H1 (cell line): Measurements from ENCODE around the gene LACTB. TPM values are rescaled to one million over a fixed set of nuclear protein-coding genes. Genes with fewer than 3 reads are reported as not detected.

Experiments used
- CTCF ChIA-PET: fragments of 300-600 bp; sonication (Branson Sonifier 250); formaldehyde crosslinking; loops from one replicate; lab custom pipeline; 2021; ENCODE audit not compliant: partially characterized antibody; lab: Charles Lee
- POLR2A ChIA-PET: fragments of 300-600 bp; sonication (Branson Sonifier 250); formaldehyde crosslinking; loops from one replicate; lab custom pipeline; 2021; ENCODE audit warnings: inconsistent platforms; ENCODE audit not compliant: partially characterized antibody; lab: Charles Lee
- DNase-seq, 2 experiments: peaks; one replicate each; pipeline versions ENCODE4 v3.0.0 to v3.0.0-alpha.2; 2010 to 2022; ENCODE audit warnings: low spot score in 2 of 2, low read depth in 1 of 2, mixed read lengths in 1 of 2
- FAIRE-seq: peaks from 2 replicates; lab custom pipeline; 2011; peaks lifted over from hg19 to GRCh38; lab: Jason Lieb, UNC
- H2AFZ ChIP-seq: 2 replicates; pipeline ENCODE4 v1.8.1; 2012; ENCODE audit warnings: low read length, inconsistent platforms
- H2AK5ac ChIP-seq: 2 replicates; pipeline ENCODE4 v1.6.1; 2013; ENCODE audit warnings: low read depth, low read length
- H2BK120ac ChIP-seq: replicated peaks from 2 replicates; pipeline ENCODE3; 2013; ENCODE audit warnings: low read depth, low read length, inconsistent platforms
- H2BK12ac ChIP-seq: 2 replicates; pipeline ENCODE4 v1.6.1; 2013; ENCODE audit warnings: low read depth, low read length
- H2BK15ac ChIP-seq: 2 replicates; pipeline ENCODE4 v1.6.1; 2013; ENCODE audit warnings: low read length
- H2BK20ac ChIP-seq: 2 replicates; pipeline ENCODE4 v1.6.1; 2013; ENCODE audit warnings: low read length
- H2BK5ac ChIP-seq: 2 replicates; pipeline ENCODE4 v1.6.1; 2013; ENCODE audit warnings: low read depth, low read length
- H3K14ac ChIP-seq: 2 replicates; pipeline ENCODE4 v1.6.1; 2013; ENCODE audit warnings: inconsistent platforms; ENCODE audit not compliant: insufficient read length
- H3K18ac ChIP-seq: 2 replicates; pipeline ENCODE4 v1.6.1; 2013; ENCODE audit warnings: low read length; ENCODE audit errors: extremely low read depth
- H3K23ac ChIP-seq: 2 replicates; pipeline ENCODE4 v1.6.1; 2013; ENCODE audit warnings: inconsistent platforms; ENCODE audit not compliant: insufficient read length
- H3K23me2 ChIP-seq: 2 replicates; pipeline ENCODE4 v1.6.1; 2013; ENCODE audit warnings: low read depth, low read length
- H3K27ac ChIP-seq: 2 replicates; pipeline ENCODE4 v1.6.1; 2011; ENCODE audit warnings: low read depth, low read length, inconsistent platforms
- H3K27me3 ChIP-seq, 4 experiments: replicated peaks in 1 of 4; 1 replicate in 1 of 4; 2 replicates in 3 of 4; pipeline versions ENCODE4 v1.6.1 to v1.8.1; 2011 to 2013; ENCODE audit warnings: low read length in 3 of 4, mild to moderate bottlenecking in 3 of 4, inconsistent platforms in 2 of 4, mixed read lengths in 2 of 4, moderate library complexity in 1 of 4; ENCODE audit not compliant: control insufficient read depth in 3 of 4, insufficient read depth in 3 of 4; ENCODE audit errors: extremely low read depth in 1 of 4
- H3K36me3 ChIP-seq, 4 experiments: 2 replicates each; pipeline versions ENCODE4 v1.6.1 to v1.8.1; 2011 to 2013; ENCODE audit warnings: mild to moderate bottlenecking in 4 of 4, low read length in 3 of 4, moderate library complexity in 2 of 4, control low read depth in 1 of 4, inconsistent platforms in 1 of 4; ENCODE audit not compliant: insufficient read depth in 4 of 4, control insufficient read depth in 2 of 4
- H3K4ac ChIP-seq: replicated peaks from 2 replicates; pipeline ENCODE3; 2013; ENCODE audit warnings: low read length, low read depth, mixed read lengths, inconsistent platforms; ENCODE audit not compliant: insufficient read length
- H3K4me1 ChIP-seq, 4 experiments: replicated peaks in 1 of 4; 1 replicate in 1 of 4; 2 replicates in 3 of 4; pipeline versions ENCODE4 v1.6.1 to v1.8.1; 2011 to 2013; ENCODE audit warnings: low read length in 3 of 4, inconsistent platforms in 2 of 4, mixed read lengths in 1 of 4; ENCODE audit not compliant: insufficient read depth in 4 of 4, control insufficient read depth in 3 of 4
- H3K4me2 ChIP-seq, 2 experiments: 2 replicates each; pipeline versions ENCODE4 v1.6.1 to v1.8.1; 2011 to 2013; ENCODE audit warnings: low read depth in 2 of 2, low read length in 2 of 2, control low read depth in 1 of 2, inconsistent platforms in 1 of 2, mild to moderate bottlenecking in 1 of 2; ENCODE audit not compliant: insufficient read depth in 1 of 2
- H3K4me3 ChIP-seq, 4 experiments: fragments of 200-600, 300-600 bp in 1 of 4; sonication (generic), shearing (Covaris generic), sonication (Bioruptor Twin) in 1 of 4; 2 replicates each; pipeline versions ENCODE4 v1.5.1 to v1.8.1; 2011 to 2016; ENCODE audit warnings: low read length in 4 of 4, low read depth in 3 of 4, control low read depth in 2 of 4, inconsistent platforms in 2 of 4, mild to moderate bottlenecking in 2 of 4, mixed read lengths in 1 of 4, moderate library complexity in 1 of 4; ENCODE audit not compliant: insufficient read depth in 2 of 4; ENCODE audit errors: extremely low read depth in 1 of 4
- H3K56ac ChIP-seq: replicated peaks from 2 replicates; pipeline ENCODE3; 2013; ENCODE audit warnings: low read depth, mild to moderate bottlenecking, mixed read lengths, low read length, inconsistent platforms; ENCODE audit not compliant: insufficient read length
- H3K79me1 ChIP-seq: 2 replicates; pipeline ENCODE4 v1.6.1; 2013; ENCODE audit warnings: low read depth, low read length, control low read depth
- H3K79me2 ChIP-seq, 2 experiments: 2 replicates each; pipeline versions ENCODE4 v1.6.1 to v1.8.1; 2012 to 2013; ENCODE audit warnings: low read length in 2 of 2, mild to moderate bottlenecking in 2 of 2, inconsistent platforms in 1 of 2; ENCODE audit not compliant: insufficient read depth in 2 of 2, control insufficient read depth in 1 of 2
- H3K9ac ChIP-seq, 4 experiments: replicated peaks in 1 of 4; 1 replicate in 1 of 4; 2 replicates in 3 of 4; pipeline versions ENCODE4 v1.6.1 to v1.8.1; 2011 to 2013; ENCODE audit warnings: low read depth in 3 of 4, low read length in 3 of 4, control low read depth in 2 of 4, mild to moderate bottlenecking in 2 of 4, moderate library complexity in 2 of 4, inconsistent platforms in 1 of 4; ENCODE audit errors: extremely low read depth in 1 of 4
- H3K9me3 ChIP-seq, 2 experiments: 2 replicates each; pipeline versions ENCODE4 v1.6.1 to v1.8.1; 2012 to 2013; ENCODE audit warnings: mild to moderate bottlenecking in 2 of 2, moderate library complexity in 2 of 2, control low read depth in 1 of 2, inconsistent platforms in 1 of 2, low read depth in 1 of 2, low read length in 1 of 2, mixed read lengths in 1 of 2; ENCODE audit not compliant: insufficient read depth in 2 of 2
- H4K20me1 ChIP-seq, 2 experiments: replicated peaks in 1 of 2; 2 replicates each; pipeline versions ENCODE3 to v1.8.1; 2011 to 2013; ENCODE audit warnings: inconsistent platforms in 2 of 2, low read length in 2 of 2, mild to moderate bottlenecking in 1 of 2; ENCODE audit not compliant: insufficient read depth in 2 of 2, control insufficient read depth in 1 of 2
- H4K5ac ChIP-seq: 2 replicates; pipeline ENCODE4 v1.6.1; 2013; ENCODE audit warnings: low read length, low read depth, mixed read lengths, inconsistent platforms; ENCODE audit not compliant: insufficient read length
- H4K8ac ChIP-seq: 2 replicates; pipeline ENCODE4 v1.8.0; 2013; ENCODE audit warnings: mild to moderate bottlenecking, moderate library complexity, low read length, inconsistent platforms; ENCODE audit not compliant: insufficient read depth; ENCODE audit errors: extremely low read depth
- H4K91ac ChIP-seq: replicated peaks from 2 replicates; pipeline ENCODE3; 2013; ENCODE audit warnings: low read length, mixed read lengths, inconsistent platforms; ENCODE audit not compliant: insufficient read length
- ATF2 ChIP-seq: IDR thresholded peaks from 2 replicates; pipeline ENCODE4 v1.6.1; 2012; ENCODE audit warnings: low read length, inconsistent platforms
- EP300 ChIP-seq, 2 experiments: IDR thresholded peaks; 1 replicate in 1 of 2; 2 replicates in 1 of 2; pipeline ENCODE4 v1.6.1; 2011 to 2012; ENCODE audit warnings: low read depth in 2 of 2, low read length in 2 of 2, mild to moderate bottlenecking in 2 of 2, borderline replicate concordance in 1 of 2, inconsistent platforms in 1 of 2, moderate library complexity in 1 of 2
- HDAC2 ChIP-seq, 2 experiments: fragments of 300-600 bp in 1 of 2; sonication (generic) in 1 of 2; IDR thresholded peaks; 2 replicates each; pipeline ENCODE4 v1.6.1; 2011 to 2012; ENCODE audit warnings: low read depth in 2 of 2, low read length in 2 of 2, mild to moderate bottlenecking in 2 of 2, moderate library complexity in 2 of 2, borderline replicate concordance in 1 of 2, inconsistent platforms in 1 of 2
- KDM4A ChIP-seq: IDR thresholded peaks from one replicate; pipeline ENCODE4 v1.7.1; 2012; ENCODE audit warnings: low read depth, mild to moderate bottlenecking, moderate library complexity, low read length, inconsistent platforms; ENCODE audit not compliant: severe bottlenecking
- NANOG ChIP-seq: IDR thresholded peaks from 2 replicates; pipeline ENCODE4 v1.6.1; 2011; ENCODE audit warnings: low read length, low read depth, mild to moderate bottlenecking, inconsistent platforms; ENCODE audit not compliant: insufficient read depth, poor library complexity, severe bottlenecking
- POLR2A ChIP-seq, 2 experiments: IDR thresholded peaks; 1 replicate in 1 of 2; 2 replicates in 1 of 2; pipeline ENCODE4 v1.6.1; 2011; ENCODE audit warnings: low read depth in 2 of 2, low read length in 2 of 2, mild to moderate bottlenecking in 2 of 2; ENCODE audit errors: control extremely low read depth in 1 of 2
- RBBP5 ChIP-seq: IDR thresholded peaks from 2 replicates; pipeline ENCODE4 v1.7.1; 2012; ENCODE audit warnings: low read depth, mild to moderate bottlenecking, inconsistent platforms, low read length, moderate library complexity, borderline replicate concordance
- RNF2 ChIP-seq: fragments of 200-900, 300-1000 bp; sonication (generic); IDR thresholded peaks from 2 replicates; pipeline ENCODE4 v1.7.1; 2016; ENCODE audit warnings: borderline replicate concordance, low read depth, mild to moderate bottlenecking, antibody characterized with exemption, low read length; ENCODE audit not compliant: poor library complexity, severe bottlenecking; ENCODE audit errors: missing control alignments
- TEAD4 ChIP-seq: IDR thresholded peaks from 2 replicates; pipeline ENCODE4 v1.6.1; 2012; ENCODE audit warnings: low read depth, low read length, inconsistent platforms, mixed read lengths
- ZNF274 ChIP-seq: IDR thresholded peaks from 2 replicates; pipeline ENCODE4 v1.7.0; 2012; ENCODE audit warnings: low read length, borderline replicate concordance; ENCODE audit errors: extremely low read depth
- WGBS, 2 experiments: shearing (Covaris generic) in 1 of 2; methylation state at CpG; one replicate each; pipeline versions ENCODE4 v1.1.6 to v1.1.7; 2013 to 2015; ENCODE audit warnings: low lambda C conversion rate in 2 of 2, mixed read lengths in 2 of 2, inconsistent platforms in 1 of 2, low coverage in 1 of 2, missing lambda C conversion rate in 1 of 2; ENCODE audit not compliant: insufficient replicate concordance in 2 of 2, insufficient coverage in 1 of 2, insufficient read length in 1 of 2; ENCODE audit errors: extremely low coverage in 1 of 2, missing lambda C conversion rate in 1 of 2; 5-methylcytosine and 5-hydroxymethylcytosine counted together
- polyA plus RNA-seq, 7 experiments: library from polyadenylated mRNA; depleted of rRNA in 3 of 7; stranded (reverse) in 5 of 7; unstranded in 2 of 7; fragments of >200 nt in 5 of 7; fragments of 200-250 nt in 2 of 7; gene quantifications; 1 replicate in 5 of 7; 2 replicates in 1 of 7; 4 replicates in 1 of 7; pipeline versions ENCODE4 v1.2.1 to v1.2.3, GENCODE V29; 2011 to 2013; ENCODE audit warnings: missing spikeins in 2 of 7, mixed read lengths in 2 of 7
- total RNA-seq: library from RNA; stranded (reverse); fragmentation: NEBNext Ultra II Directional; extraction: Animal tissue kit (Norgen Biotek cat#: 25700); gene quantifications from 2 replicates; pipeline ENCODE4 v1.2.1, GENCODE V29; 2021

The LACTB gene
- total and polyA plus RNA-seq, 2 of the 8 experiments (the other 6 are each of a cell fraction or from before 2014, with no cell fraction given) = 5.8 to 14.9 TPM

- Histone ChIP-seq H2BK5ac (peak overlapping the region; percentile 87; the same call in 1 of the 2 replicates), H3K4me1 (peaks cover 15 to 27% (median 20%) of the 10 kb centered on the region in 4 experiments), H3K27me3 (no peaks in the 10 kb centered on the region), H3K4me2 (peak overlapping the region; percentile 3 to 14; a peak in 1 of 4 replicates), H3K79me1 (no peaks in the 10 kb centered on the region), H2AK5ac (no peak overlapping the region), H2BK20ac (peak overlapping the region; percentile 62; the same call in 1 of the 2 replicates), H3K23ac (no peak overlapping the region), H4K8ac (peak overlapping the region; percentile 17; the same call in 1 of the 2 replicates), H2BK120ac (peak overlapping the region; percentile 66), H3K18ac (peak overlapping the region; percentile 60; the same call in 1 of the 2 replicates), H3K4me3 (no peak overlapping the region; a peak in 1 of 8 replicates), H3K4ac (peak overlapping the region; percentile 49), H4K20me1 (no peaks in the 10 kb centered on the region), H3K79me2 (no peaks in the 10 kb centered on the region), H3K9ac (no peak overlapping the region), H4K5ac (peak overlapping the region; percentile 39), H3K36me3 (no peaks in the 10 kb centered on the region), H2AFZ (peak overlapping the region; percentile 30; the same call in 1 of the 2 replicates), H3K14ac (no peak overlapping the region), H4K91ac (peak overlapping the region; percentile 81), H3K27ac (no peak overlapping the region), H2BK12ac (peak overlapping the region; percentile 78; the same call in 1 of the 2 replicates), H3K23me2 (no peaks in the 10 kb centered on the region), H2BK15ac (no peak overlapping the region), H3K56ac (no peak overlapping the region), H3K9me3 (no peaks in the 10 kb centered on the region)
- WGBS, 2 experiments = 54% methylated on average over 6 of the region's 6 CpGs; no CpG with 5 or more reads in 1 of the 2 experiments
- FAIRE-seq (no peak), DNase-seq (peak in 1 of 2 experiments; percentile 49)
- CTCF ChIA-PET = interaction anchor here (1.0 to 1.9 kb wide), 3 partner anchors 11 to 15 kb away, joined by 3 to 16 read pairs (median 6); no protein-coding TSS in a partner anchor
- POLR2A ChIA-PET = interaction anchor here (1.0 to 18.9 kb wide), 3 partner anchors 10 to 286 kb away, joined by 3 to 635 read pairs (median 325); partner anchors contain the start of gene TPM1
- TF ChIP-seq EP300 (IDR thresholded peaks at IDR 0.05; ENCODE audit: borderline replicate concordance in 1 of 2, low read depth in 2 of 2, low read length in 2 of 2) (no peak), NANOG (no peak), KDM4A (no peak), RBBP5 (no peak), POLR2A (IDR thresholded peaks at IDR 0.05; ENCODE audit: control extremely low read depth in 1 of 2, low read depth in 2 of 2, low read length in 2 of 2) (no peak), HDAC2 (IDR thresholded peaks at IDR 0.05; ENCODE audit: borderline replicate concordance in 1 of 2, low read depth in 2 of 2, low read length in 2 of 2) (no peak), ATF2 (no peak), ZNF274 (no peak), RNF2 (no peak), TEAD4 (no peak)
Measured at GRCh38 chr15:63077952-63078351, 43.7 kb upstream of the LACTB start.
